ENCODE results near the gene PPP1R18.

PPP1R18 gene

DNA sequence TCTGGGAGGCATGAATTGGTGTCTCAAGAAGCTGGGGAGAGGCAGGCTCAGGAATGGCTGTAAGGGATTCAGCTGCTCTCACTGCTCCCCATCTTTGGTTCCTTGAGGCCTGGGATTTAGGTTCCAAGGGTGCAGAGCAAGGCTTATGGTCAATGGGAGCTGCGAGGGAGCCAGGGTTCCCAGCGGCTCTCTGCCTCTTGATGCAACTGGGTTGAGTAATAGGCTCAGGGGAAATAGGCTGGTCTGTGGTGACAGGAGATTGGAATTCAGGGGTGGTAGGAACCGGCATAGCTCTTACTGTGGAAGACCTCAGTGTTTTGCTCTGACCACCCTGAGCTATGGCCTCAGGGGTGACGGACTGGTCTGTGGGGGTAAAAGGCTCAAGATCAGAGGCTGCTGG is 17.4 kb upstream of the PPP1R18 start:
- H3K4me3 ChIP-seq (ENCODE audit: low read depth, low read length) = no peak overlapping the region
- no peak for TF ChIP-seq CTCF (IDR thresholded peaks at IDR 0.05; ENCODE audit: low read depth, low read length)

DNA sequence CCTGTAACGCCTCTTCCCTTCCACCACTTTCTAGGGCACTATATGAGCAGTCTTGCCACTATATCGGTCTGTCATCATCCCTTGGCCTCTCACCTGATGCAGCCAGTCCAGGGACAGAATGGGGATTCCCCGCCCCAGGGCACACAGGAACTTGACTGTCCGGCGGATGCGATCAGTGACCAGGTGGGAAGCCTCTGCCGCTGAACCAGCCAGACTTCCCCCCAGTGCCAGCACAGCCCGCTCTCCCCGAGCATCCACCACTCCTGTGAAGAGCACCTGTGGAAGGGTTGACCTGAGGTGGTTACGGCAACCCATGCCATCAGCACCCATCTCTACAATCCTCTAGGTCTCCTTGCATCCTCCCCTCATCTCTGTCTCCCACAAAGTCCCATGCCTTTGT is 16.6 kb upstream of the PPP1R18 start:
- TF ChIP-seq CTCF (IDR thresholded peaks at IDR 0.05; ENCODE audit: low read depth, low read length) = no peak
- no peak overlapping the region for H3K4me3 ChIP-seq (ENCODE audit: low read depth, low read length)

GRCh38 chr6:30700340-30700739 is 13.9 kb upstream of the PPP1R18 start:
- TF ChIP-seq CTCF (IDR thresholded peaks at IDR 0.05; ENCODE audit: low read depth, low read length) = no peak
- H3K4me3 ChIP-seq (ENCODE audit: low read depth, low read length) = no peak overlapping the region

DNA sequence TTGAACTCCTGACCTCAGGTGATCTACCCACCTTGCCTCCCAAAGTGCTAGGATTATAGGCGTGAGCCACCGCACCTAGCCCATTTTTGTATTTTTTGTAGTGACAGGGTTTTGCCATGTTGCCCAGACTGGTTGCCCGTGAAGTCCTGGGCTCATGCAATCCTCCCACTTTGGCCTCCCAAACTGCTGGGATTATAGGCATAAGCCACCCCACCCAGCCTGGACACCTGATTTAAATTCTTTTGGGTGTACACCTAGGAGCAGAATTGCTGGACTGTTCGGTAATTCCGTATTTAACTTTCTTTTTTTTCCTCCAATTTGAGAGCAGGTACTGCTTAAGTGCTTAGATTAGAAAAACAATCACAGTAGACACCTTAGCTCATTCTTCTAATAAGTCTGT is 10.0 kb upstream of the PPP1R18 start:
- no peak overlapping the region for H3K4me3 ChIP-seq (ENCODE audit: low read depth, low read length)
- TF ChIP-seq CTCF (IDR thresholded peaks at IDR 0.05; ENCODE audit: low read depth, low read length) = no peak

- no peak for TF ChIP-seq CTCF (IDR thresholded peaks at IDR 0.05; ENCODE audit: low read depth, low read length)
Observed at GRCh38 chr6:30691208-30691847, 4.9 kb upstream of the PPP1R18 start.

DNA sequence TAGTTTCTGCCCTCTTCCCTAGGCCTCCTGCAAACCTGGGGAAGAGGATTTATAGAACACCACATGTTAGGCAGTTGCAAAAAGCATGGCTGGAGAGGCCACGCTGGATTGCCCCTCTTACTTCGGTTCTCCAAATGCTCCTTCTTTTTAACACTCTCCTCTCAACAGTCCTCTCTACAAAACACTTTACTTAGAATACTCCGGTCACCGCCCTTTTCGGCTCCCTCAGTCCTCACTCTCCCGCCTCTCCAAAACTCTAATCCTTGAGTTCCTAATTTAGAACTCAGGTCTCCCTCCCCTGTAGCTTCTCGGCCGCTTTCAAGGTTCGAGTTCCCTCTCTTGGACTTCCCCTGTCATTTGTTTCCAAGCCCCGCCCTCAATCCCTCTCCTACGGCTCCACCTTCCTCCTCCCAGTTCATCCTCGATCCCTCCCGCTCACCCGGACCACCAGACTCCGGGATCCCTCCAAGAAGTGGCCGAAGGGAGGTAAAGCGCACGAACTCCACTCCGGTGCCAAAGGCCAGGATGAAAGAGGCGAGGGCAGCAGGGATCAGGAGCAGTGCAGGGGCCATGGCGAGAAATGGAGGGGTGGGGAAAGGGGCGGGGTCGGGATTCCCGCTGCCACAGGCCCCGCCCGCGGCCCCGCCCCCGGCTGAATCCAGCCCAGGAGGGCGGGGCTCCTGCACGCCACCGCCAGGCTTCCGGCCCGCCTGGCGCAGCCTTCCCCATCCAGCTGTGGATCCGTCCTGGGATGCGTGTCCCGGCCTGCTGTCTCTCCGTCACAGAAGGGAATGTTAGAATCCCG is 4.2 kb upstream of the PPP1R18 start, which contains the start of gene NRM:
NRM (minus strand) TSS at position 582 of the 805 bp plus-strand sequence; CDS start at position 572, 10 bp downstream.
- TF ChIP-seq CTCF (IDR thresholded peaks at IDR 0.05; ENCODE audit: low read depth, low read length) = no peak
- H3K4me3 ChIP-seq (ENCODE audit: low read depth, low read length) = peak within 1 kb of the TSS; percentile 70

More at GRCh38 chr6:30691208-30691847, 4.9 kb upstream of the PPP1R18 start:
- H3K4me3 ChIP-seq (ENCODE audit: low read depth, low read length) = peak overlapping the region; percentile 70

GRCh38 chr6:30689985-30690384 is 3.5 kb upstream of the PPP1R18 start:
- TF ChIP-seq CTCF (IDR thresholded peaks at IDR 0.05; ENCODE audit: low read depth, low read length) = no peak
- peak overlapping the region; percentile 70 for H3K4me3 ChIP-seq (ENCODE audit: low read depth, low read length)

Measured in WI38 (cell line).